ENCODE data around the gene MRPL41. TPM values are rescaled to one million over a fixed set of nuclear protein-coding genes. Genes with fewer than 3 reads are reported as not detected.

MRPL41 gene
- total and polyA plus RNA-seq, 2 donors (not counting 1 experiment from before 2014, with no cell fraction given), result 10.9 to 53.2 TPM

GRCh38 chr9:137555179-137555578, 3.5 kb downstream of the MRPL41 start:
- TF ChIP-seq EZH2 (IDR thresholded peaks at IDR 0.05; ENCODE audit: low read length, missing control alignments), result no peak
- no peak for TF ChIP-seq CTCF (conservative IDR thresholded peaks at IDR 0.05 in 1 of 2, IDR thresholded peaks at IDR 0.05 in 1 of 2; ENCODE audit: low read depth in 1 of 2, low read length in 2 of 2)
- Histone ChIP-seq H3K4me1 (ENCODE audit: control insufficient read depth, extremely low read depth, insufficient read depth, low read length) (peaks cover 4% of the 10 kb centered on the region), H3K27ac (ENCODE audit: insufficient read depth, low read length) (no peak overlapping the region), H3K9ac (ENCODE audit: insufficient read depth, low read length) (no peak overlapping the region), H3K4me3 (replicated peaks in 1 of 4; ENCODE audit: control extremely low read depth in 1 of 4, insufficient read depth in 1 of 4, low read depth in 3 of 4, low read length in 4 of 4) (no peak overlapping the region), H2AFZ (ENCODE audit: low read length) (no peak overlapping the region), H3K4me2 (ENCODE audit: extremely low read depth, insufficient read depth, low read length) (no peak overlapping the region), H4K20me1 (ENCODE audit: control insufficient read depth, extremely low read depth, insufficient read depth, low read length) (no peaks in the 10 kb centered on the region), H3K79me2 (ENCODE audit: control insufficient read depth, insufficient read depth, low read length) (peaks cover 4% of the 10 kb centered on the region), H3K9me3 (ENCODE audit: control insufficient read depth, insufficient read depth, low read depth, low read length) (no peaks in the 10 kb centered on the region), H3K36me3 (ENCODE audit: control insufficient read depth, insufficient read depth, low read length) (peaks cover 12% of the 10 kb centered on the region), H3K27me3 (ENCODE audit: control insufficient read depth, insufficient read depth, low read length) (no peaks in the 10 kb centered on the region)
- DNase-seq (ENCODE audit: low read depth in 2 of 2), result no peak

- H4K20me1 ChIP-seq (ENCODE audit: control insufficient read depth, extremely low read depth, insufficient read depth, low read length), result no peaks in the 10 kb centered on the region
- H3K4me2 ChIP-seq (ENCODE audit: extremely low read depth, insufficient read depth, low read length), result no peak overlapping the region
- H3K27ac ChIP-seq (ENCODE audit: insufficient read depth, low read length), result no peak overlapping the region
- peaks cover 4% of the 10 kb centered on the region for H3K4me1 ChIP-seq (ENCODE audit: control insufficient read depth, extremely low read depth, insufficient read depth, low read length)
- H3K4me3 ChIP-seq (replicated peaks in 1 of 4; ENCODE audit: control extremely low read depth in 1 of 4, insufficient read depth in 1 of 4, low read depth in 3 of 4, low read length in 4 of 4), result no peak overlapping the region
- H3K79me2 ChIP-seq (ENCODE audit: control insufficient read depth, insufficient read depth, low read length), result peaks cover 4% of the 10 kb centered on the region
- DNase-seq (ENCODE audit: low read depth in 2 of 2), result peak; percentile 29 to 67
- H2AFZ ChIP-seq (ENCODE audit: low read length), result no peak overlapping the region
- no peak for TF ChIP-seq CTCF (conservative IDR thresholded peaks at IDR 0.05 in 1 of 2, IDR thresholded peaks at IDR 0.05 in 1 of 2; ENCODE audit: low read depth in 1 of 2, low read length in 2 of 2)
- TF ChIP-seq EZH2 (IDR thresholded peaks at IDR 0.05; ENCODE audit: low read length, missing control alignments), result no peak
- H3K27me3 ChIP-seq (ENCODE audit: control insufficient read depth, insufficient read depth, low read length), result no peaks in the 10 kb centered on the region
- peaks cover 12% of the 10 kb centered on the region for H3K36me3 ChIP-seq (ENCODE audit: control insufficient read depth, insufficient read depth, low read length)
- no peak overlapping the region for H3K9ac ChIP-seq (ENCODE audit: insufficient read depth, low read length)
- no peaks in the 10 kb centered on the region for H3K9me3 ChIP-seq (ENCODE audit: control insufficient read depth, insufficient read depth, low read depth, low read length)
These were observed 4.6 kb downstream of the MRPL41 start for GRCh38 chr9:137556069-137556838.

GRCh38 chr9:137558127-137558526, 6.4 kb downstream of the MRPL41 start:
- H2AFZ ChIP-seq (ENCODE audit: low read length), result no peak overlapping the region
- H3K27me3 ChIP-seq (ENCODE audit: control insufficient read depth, insufficient read depth, low read length), result no peaks in the 10 kb centered on the region
- no peak overlapping the region for H3K4me2 ChIP-seq (ENCODE audit: extremely low read depth, insufficient read depth, low read length)
- H3K27ac ChIP-seq (ENCODE audit: insufficient read depth, low read length), result no peak overlapping the region
- H3K4me1 ChIP-seq (ENCODE audit: control insufficient read depth, extremely low read depth, insufficient read depth, low read length), result no peaks in the 10 kb centered on the region
- H3K4me3 ChIP-seq (replicated peaks in 1 of 4; ENCODE audit: control extremely low read depth in 1 of 4, insufficient read depth in 1 of 4, low read depth in 3 of 4, low read length in 4 of 4), result no peak overlapping the region
- no peaks in the 10 kb centered on the region for H3K79me2 ChIP-seq (ENCODE audit: control insufficient read depth, insufficient read depth, low read length)
- TF ChIP-seq EZH2 (IDR thresholded peaks at IDR 0.05; ENCODE audit: low read length, missing control alignments), result no peak
- TF ChIP-seq CTCF (conservative IDR thresholded peaks at IDR 0.05 in 1 of 2, IDR thresholded peaks at IDR 0.05 in 1 of 2; ENCODE audit: low read depth in 1 of 2, low read length in 2 of 2), result no peak
- no peak for DNase-seq (ENCODE audit: low read depth in 2 of 2)
- no peaks in the 10 kb centered on the region for H4K20me1 ChIP-seq (ENCODE audit: control insufficient read depth, extremely low read depth, insufficient read depth, low read length)
- H3K9ac ChIP-seq (ENCODE audit: insufficient read depth, low read length), result no peak overlapping the region
- no peaks in the 10 kb centered on the region for H3K9me3 ChIP-seq (ENCODE audit: control insufficient read depth, insufficient read depth, low read depth, low read length)
- peaks cover 15% of the 10 kb centered on the region for H3K36me3 ChIP-seq (ENCODE audit: control insufficient read depth, insufficient read depth, low read length)

All from fibroblast of lung (primary cell).